Skin of body (tissue), 2 donors: ENCODE data around the gene CARHSP1. TPM values are rescaled to one million over a fixed set of nuclear protein-coding genes. Genes with fewer than 3 reads are reported as not detected.
"Not testable (repeated sequence)": the region's sequence is repeated elsewhere in the genome, so short reads cannot be mapped to it uniquely, and the experiment has no call there.

Experiments
- DNase-seq: peaks from one replicate; lab custom pipeline; 2025; lab: John Stamatoyannopoulos, UW
- total RNA-seq: library from RNA; depleted of rRNA; stranded (reverse); fragments of >200 nt; gene quantifications from one replicate; pipeline ENCODE4 v1.2.3, GENCODE V29; 2014

The CARHSP1 gene
- 34.9 TPM for total RNA-seq

GRCh38 chr16:8868416-8869211 is at the start of gene CARHSP1:
CARHSP1 (minus strand) TSS chr16:8869006; CDS start chr16:8859328, 9,678 bp downstream.
- DNase-seq: peak; percentile 78

GRCh38 chr16:8917336-8917735 is 48.5 kb upstream of the CARHSP1 start:
- not testable (repeated sequence) for DNase-seq

- no peak for DNase-seq
These were observed 47.9 kb upstream of the CARHSP1 start for GRCh38 chr16:8916541-8917225.

- DNase-seq: no peak
These were observed 47.0 kb upstream of the CARHSP1 start for GRCh38 chr16:8915722-8916301.

GRCh38 chr16:8914098-8914497 is 45.3 kb upstream of the CARHSP1 start:
- DNase-seq: no peak

GRCh38 chr16:8912793-8913192 is 44.0 kb upstream of the CARHSP1 start:
- no peak for DNase-seq

- no peak for DNase-seq
These were observed 42.0 kb upstream of the CARHSP1 start for GRCh38 chr16:8910811-8911210.

- DNase-seq: no peak
These were observed 40.1 kb upstream of the CARHSP1 start for GRCh38 chr16:8908810-8909468.

- no peak for DNase-seq
These were observed 38.3 kb upstream of the CARHSP1 start for GRCh38 chr16:8907096-8907495.

- no peak for DNase-seq
These were observed 37.2 kb upstream of the CARHSP1 start for GRCh38 chr16:8905795-8906591.

- DNase-seq: no peak
These were observed 36.5 kb upstream of the CARHSP1 start for GRCh38 chr16:8905168-8905762.

GRCh38 chr16:8904018-8904430 is 35.2 kb upstream of the CARHSP1 start:
- DNase-seq: no peak

GRCh38 chr16:8903004-8903403 is 34.2 kb upstream of the CARHSP1 start:
- DNase-seq: no peak

- no peak for DNase-seq
These were observed 32.6 kb upstream of the CARHSP1 start for GRCh38 chr16:8901320-8901861.

- no peak for DNase-seq
These were observed 31.5 kb upstream of the CARHSP1 start for GRCh38 chr16:8900343-8900742.

GRCh38 chr16:8899709-8900317 is 31.0 kb upstream of the CARHSP1 start:
- no peak for DNase-seq

- DNase-seq: no peak
These were observed 30.0 kb upstream of the CARHSP1 start for GRCh38 chr16:8898660-8899318.

- DNase-seq: no peak
These were observed 26.0 kb upstream of the CARHSP1 start for GRCh38 chr16:8894736-8895334.
